ENCODE data around the gene WDFY2.

The WDFY2 gene

GRCh38 chr13:51765142-51765515, 180.9 kb downstream of the WDFY2 start:
- DNase-seq: no peak

- DNase-seq: no peak
Observed at GRCh38 chr13:51767100-51767499, 182.8 kb downstream of the WDFY2 start.

GRCh38 chr13:51768378-51768921, 184.2 kb downstream of the WDFY2 start:
- no peak for DNase-seq

DNA sequence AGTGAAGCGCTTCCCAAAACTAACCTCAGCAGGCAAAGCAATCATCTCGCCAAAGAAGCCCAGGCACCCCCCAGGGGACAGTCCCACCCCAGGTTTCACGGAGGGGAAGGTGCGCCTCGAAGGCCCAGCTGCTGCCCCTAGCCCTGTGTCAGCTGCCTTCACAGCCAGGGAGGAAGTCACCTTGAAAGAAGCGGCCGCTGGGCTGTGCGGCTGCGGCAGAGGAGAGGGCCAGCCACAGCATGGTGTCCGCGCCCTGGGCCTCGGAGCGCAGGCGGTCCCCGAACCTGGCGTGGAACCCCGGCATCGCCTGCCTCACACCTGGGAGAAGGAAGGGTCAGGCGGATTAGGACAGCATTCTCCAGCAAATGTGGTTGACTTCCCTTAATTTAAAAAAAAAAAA, 184.7 kb downstream of the WDFY2 start:
- DNase-seq: no peak

GRCh38 chr13:51769455-51770127, 185.3 kb downstream of the WDFY2 start:
- peak in 6 of 56 donors; percentile 12 to 36 (median 28) for DNase-seq

GRCh38 chr13:51770160-51770559, 185.9 kb downstream of the WDFY2 start:
- no peak for DNase-seq

DNA sequence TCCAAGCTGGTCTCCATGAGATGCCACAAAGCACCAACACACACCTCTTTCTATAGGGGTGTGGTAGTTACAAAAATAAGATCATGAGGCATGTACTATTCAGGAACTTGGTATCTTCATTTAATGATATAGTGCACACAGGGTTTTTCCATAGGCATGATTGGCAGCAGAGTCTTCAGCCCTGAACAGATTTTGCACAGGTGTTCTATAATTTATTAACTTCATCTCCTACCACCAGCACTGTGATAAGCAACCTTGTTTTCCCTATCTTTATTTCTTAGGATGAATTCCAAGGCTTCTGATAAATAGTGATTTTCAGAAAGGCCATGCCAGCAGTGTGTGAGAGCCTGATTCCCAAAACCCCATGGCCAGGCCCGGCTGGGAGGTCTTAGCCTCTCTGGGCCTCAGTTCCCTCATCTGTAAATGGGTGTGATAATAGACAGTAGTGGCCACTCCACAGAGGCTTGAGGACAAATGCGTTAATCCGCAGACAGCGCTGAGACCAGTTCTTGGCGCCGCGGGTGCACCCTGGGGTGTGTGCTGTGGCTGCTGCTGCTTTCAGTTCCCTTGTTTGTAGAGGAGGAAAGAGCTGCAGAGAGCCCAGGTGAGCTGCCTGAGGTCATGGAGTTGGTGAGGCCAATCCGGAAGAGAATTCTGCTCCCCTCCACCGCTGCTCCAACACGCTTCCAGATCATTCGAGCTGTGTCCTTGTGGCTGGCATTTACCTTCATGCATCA, 186.6 kb downstream of the WDFY2 start:
- DNase-seq: no peak

DNA sequence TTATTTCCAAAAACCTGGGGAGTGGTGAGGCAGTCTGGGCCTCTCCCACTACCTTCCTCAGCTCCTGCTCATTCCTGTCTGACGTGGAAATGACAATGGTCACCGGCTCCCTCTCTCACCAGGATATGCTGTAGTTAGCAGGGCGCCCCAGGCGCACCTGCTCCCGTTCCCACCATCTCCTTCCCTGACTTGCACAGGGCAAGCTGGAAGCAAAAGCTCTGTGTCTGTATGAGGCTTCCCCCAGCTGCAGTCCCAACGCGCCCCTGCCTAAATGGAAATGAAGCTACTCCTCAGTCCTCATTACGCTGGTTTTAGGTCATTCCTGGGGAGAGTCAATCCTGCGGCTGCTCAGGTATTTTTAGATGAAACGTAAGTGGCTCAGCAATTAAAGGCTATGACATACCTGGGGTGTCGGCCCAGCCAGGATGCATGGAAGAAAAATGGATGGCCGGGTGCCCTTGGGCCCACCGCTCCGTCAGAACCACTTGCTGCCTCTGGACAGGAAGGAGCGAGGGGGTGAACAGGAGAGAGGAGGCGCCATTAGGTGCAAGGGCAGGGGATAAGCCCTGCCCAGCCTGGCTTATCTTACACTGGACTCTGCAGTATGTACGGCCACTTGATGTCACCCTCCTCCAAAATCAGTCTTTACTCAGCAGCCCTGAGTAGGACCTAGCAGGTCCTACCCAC, 187.3 kb downstream of the WDFY2 start:
- DNase-seq: no peak

DNA sequence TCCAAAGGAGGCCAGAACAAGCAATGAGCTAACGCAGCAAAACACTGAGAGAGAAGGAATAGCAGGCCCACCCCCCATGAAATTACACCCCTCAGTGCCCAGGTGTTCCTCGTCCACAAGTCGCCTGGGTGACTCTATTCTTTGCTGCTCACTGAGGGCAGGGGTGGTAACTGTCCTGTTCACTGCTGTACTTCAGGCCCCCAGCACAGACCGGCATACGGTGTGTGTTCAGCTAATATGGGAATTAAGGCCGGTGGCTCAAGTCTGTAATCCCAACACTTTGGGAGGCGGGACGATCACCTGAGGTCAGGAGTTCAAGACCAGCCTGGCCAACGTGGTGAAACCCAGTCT, 187.8 kb downstream of the WDFY2 start:
- no peak for DNase-seq

DNA sequence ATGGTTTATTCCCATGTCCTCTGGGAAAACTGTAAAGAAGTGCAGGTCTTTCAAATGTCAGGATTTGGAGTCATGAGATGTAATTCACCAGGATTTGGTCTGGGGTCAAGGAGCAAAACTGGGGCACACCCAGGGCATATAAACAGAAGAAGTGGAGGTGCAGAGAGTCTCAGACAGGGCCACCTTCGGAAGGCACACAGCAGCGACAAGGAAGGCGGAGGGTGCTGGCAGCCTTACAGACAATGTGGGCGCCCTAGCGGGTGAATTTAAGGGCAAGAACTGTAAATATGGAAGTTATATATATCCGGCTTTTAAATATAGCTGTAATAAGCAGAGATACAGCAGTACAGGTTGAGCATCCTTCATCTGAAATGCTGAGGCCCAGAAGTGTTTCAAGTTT, 188.5 kb downstream of the WDFY2 start:
- peak in 4 of 56 donors; percentile 6 to 20 (median 14) for DNase-seq

DNA sequence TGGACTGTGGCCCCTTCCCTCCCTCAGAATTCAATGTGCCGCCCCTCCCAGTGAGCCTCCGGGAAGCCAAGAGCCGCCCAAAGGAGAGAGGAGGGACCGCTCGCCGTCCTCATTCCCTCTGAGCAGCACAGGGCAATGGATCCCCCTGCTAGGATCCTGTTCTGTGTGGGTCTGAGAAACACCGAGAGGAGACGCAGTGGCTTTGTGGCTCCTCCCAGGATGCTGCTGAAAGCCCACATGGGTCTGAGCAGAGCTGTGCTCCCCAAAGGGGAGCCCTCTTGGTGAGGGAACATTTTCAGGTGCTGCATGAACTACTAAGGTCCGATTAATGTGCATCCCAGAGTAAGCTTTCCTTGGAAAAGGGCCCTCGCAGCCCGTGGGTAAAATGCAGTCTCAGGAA, 189.3 kb downstream of the WDFY2 start:
- DNase-seq: no peak

- no peak for DNase-seq
Observed at GRCh38 chr13:51776179-51776578, 191.9 kb downstream of the WDFY2 start.

GRCh38 chr13:51777921-51778320, 193.7 kb downstream of the WDFY2 start:
- no peak for DNase-seq

DNA sequence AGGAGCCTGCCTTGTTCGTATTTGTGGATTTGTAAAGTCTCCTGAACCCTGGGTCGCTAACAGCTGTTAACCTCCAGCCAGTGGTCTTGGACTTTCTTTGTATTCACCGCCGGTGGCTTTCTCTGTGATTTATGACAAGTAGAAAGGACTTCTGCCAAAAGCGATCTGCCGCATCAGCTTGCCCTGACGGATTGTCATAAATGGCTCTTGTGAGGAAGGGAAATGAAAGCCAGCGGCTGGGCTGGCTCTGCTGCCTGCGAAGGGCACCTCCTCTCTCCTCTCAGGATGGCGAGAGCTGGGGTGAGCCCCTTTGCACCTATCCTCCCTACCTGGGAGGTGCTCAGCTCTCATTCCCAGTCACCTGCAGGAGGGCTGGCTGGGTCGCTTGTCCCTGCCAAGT, 194.1 kb downstream of the WDFY2 start:
- peak in 2 of 56 donors; percentile 18 to 19 for DNase-seq

- DNase-seq: no peak
Observed at GRCh38 chr13:51780099-51780498, 195.8 kb downstream of the WDFY2 start.

DNA sequence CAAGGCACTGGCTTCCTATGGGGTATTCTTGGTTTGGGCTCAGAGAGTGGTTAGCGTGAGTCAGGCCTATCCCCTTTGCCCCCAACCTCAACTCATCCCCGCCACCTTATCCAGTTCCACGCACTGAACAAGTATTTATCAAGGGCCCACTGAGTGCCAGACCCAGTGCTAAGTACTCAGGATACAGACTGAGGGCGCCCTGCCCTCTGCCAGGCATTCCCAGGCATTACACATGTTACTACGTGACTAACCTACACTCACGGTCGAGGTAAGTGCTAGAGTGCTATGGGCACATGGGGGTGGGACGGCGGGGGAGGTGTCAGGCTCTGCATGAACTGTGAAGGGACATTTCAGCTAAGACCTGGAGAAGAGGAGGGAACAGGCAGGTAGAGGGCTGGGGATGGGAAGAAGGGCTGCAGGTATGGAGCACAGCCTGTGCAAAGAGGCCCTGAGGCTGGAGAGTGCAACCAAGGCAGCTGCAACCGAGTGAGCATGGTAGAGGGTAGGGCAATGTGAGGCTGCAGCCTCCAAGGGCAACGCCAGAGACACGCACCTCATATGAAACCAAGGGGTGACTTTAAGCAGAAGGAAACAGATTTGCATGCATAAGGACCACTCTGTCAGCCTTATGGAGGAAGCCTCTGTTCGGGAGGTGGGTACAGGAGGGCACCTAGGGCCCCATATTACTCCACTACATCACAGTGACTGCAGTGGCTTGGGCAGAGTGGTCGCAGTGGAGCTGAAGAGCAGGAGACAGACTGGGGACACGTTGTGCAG, 197.2 kb downstream of the WDFY2 start:
- DNase-seq: peak in 1 of 56 donors; percentile 17

GRCh38 chr13:51782026-51782710, 197.9 kb downstream of the WDFY2 start:
- DNase-seq: no peak

DNA sequence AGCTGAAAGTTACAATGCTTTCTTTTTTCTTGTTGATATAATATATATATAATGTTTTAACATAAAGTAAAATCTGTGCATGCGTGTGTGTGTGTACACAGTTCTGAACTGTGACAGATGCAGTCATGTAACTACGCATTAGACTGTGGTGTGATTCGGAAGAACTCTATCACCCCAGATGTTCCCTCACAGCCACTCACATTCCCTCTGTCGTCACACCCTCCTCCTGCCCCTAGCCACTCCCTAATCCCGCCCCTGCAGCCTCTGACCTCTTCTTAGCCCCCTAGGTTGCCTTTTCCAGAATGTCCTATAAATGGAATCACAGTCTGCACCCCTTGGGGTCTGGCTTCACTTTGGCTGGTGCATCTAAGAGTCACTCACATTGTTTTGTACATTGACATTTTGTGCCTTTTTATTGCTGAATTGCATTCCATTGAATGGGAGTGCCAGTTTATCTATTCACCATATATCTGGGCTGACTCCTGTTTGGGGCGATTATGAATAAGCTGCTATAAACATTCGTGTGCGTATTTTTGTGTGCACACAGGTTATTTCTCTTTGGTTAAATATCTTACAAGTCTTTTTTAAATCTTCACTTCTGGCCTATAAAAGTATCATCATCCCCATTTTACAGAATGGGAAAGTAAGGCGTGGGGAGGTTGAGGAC, 199.3 kb downstream of the WDFY2 start:
- no peak for DNase-seq

- no peak for DNase-seq
Observed at GRCh38 chr13:51784097-51784496, 199.8 kb downstream of the WDFY2 start.

- DNase-seq: peak in 11 of 56 donors; percentile 16 to 54 (median 23)
Observed at GRCh38 chr13:51785712-51786424, 201.6 kb downstream of the WDFY2 start.
